ENCODE measurements around the gene BMPR1B. TPM values are rescaled to one million over a fixed set of nuclear protein-coding genes. Genes with fewer than 3 reads are reported as not detected.

BMPR1B gene
- total RNA-seq, 1 experiment from 2014 or later = not detected

DNA sequence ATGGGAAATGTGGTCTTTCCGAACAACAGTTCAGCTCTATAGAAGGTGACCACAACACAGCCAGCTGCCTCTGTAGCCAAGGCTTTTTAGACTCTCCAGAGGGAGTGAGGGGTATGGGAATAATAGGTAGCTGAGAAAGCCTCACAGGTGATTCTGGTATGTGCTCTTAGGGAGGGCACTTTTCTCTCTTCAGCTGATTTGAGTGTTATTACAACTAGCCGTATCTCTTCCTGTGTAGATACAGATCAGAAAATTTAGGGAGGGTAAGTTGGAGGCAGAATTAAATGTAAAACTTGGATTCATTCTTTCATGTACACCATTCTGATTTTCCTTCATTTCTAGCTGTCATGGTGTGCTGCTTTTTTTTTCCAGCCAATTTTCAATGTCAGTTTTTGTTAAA is 154.9 kb downstream of the BMPR1B start:
- no peak overlapping the region for H3K4me3 ChIP-seq (replicated peaks in 1 of 2; ENCODE audit: low read depth in 1 of 2, low read length in 2 of 2)
- no peak for ATAC-seq
- H3K9me3 ChIP-seq (ENCODE audit: control insufficient read depth in 1 of 2, insufficient read depth in 1 of 2, low read depth in 1 of 2, low read length in 2 of 2) = no peaks in the 10 kb centered on the region
- BruUV-seq (replicated peaks) = no TSS peak
- intact Hi-C loops (cut with micrococcal nuclease) = no loop called here
- ChIA-PET CTCF (no interaction called here), RAD21 (ENCODE audit: low non-redundant PET in 1 of 2, low total read pairs in 2 of 2, uncharacterized antibody in 2 of 2, unreplicated experiment in 2 of 2) (no interaction called here), POLR2A (no interaction called here)
- no peak for TF ChIP-seq TCF7L2 (IDR thresholded peaks at IDR 0.05; ENCODE audit: borderline replicate concordance, extremely low read depth, insufficient read depth, insufficient read length)
- no peak for TF ChIP-seq SP1 (IDR thresholded peaks at IDR 0.05; ENCODE audit: low read depth)
- TF ChIP-seq, protein P1, sequence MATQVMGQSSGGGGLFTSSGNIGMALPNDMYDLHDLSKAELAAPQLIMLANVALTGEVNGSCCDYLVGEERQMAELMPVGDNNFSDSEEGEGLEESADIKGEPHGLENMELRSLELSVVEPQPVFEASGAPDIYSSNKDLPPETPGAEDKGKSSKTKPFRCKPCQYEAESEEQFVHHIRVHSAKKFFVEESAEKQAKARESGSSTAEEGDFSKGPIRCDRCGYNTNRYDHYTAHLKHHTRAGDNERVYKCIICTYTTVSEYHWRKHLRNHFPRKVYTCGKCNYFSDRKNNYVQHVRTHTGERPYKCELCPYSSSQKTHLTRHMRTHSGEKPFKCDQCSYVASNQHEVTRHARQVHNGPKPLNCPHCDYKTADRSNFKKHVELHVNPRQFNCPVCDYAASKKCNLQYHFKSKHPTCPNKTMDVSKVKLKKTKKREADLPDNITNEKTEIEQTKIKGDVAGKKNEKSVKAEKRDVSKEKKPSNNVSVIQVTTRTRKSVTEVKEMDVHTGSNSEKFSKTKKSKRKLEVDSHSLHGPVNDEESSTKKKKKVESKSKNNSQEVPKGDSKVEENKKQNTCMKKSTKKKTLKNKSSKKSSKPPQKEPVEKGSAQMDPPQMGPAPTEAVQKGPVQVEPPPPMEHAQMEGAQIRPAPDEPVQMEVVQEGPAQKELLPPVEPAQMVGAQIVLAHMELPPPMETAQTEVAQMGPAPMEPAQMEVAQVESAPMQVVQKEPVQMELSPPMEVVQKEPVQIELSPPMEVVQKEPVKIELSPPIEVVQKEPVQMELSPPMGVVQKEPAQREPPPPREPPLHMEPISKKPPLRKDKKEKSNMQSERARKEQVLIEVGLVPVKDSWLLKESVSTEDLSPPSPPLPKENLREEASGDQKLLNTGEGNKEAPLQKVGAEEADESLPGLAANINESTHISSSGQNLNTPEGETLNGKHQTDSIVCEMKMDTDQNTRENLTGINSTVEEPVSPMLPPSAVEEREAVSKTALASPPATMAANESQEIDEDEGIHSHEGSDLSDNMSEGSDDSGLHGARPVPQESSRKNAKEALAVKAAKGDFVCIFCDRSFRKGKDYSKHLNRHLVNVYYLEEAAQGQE (IDR thresholded peaks at IDR 0.05; ENCODE audit: low read depth) = no peak
- no peak for TF ChIP-seq CEBPB (IDR thresholded peaks at IDR 0.05; ENCODE audit: low read depth)
- TF ChIP-seq, protein P2, sequence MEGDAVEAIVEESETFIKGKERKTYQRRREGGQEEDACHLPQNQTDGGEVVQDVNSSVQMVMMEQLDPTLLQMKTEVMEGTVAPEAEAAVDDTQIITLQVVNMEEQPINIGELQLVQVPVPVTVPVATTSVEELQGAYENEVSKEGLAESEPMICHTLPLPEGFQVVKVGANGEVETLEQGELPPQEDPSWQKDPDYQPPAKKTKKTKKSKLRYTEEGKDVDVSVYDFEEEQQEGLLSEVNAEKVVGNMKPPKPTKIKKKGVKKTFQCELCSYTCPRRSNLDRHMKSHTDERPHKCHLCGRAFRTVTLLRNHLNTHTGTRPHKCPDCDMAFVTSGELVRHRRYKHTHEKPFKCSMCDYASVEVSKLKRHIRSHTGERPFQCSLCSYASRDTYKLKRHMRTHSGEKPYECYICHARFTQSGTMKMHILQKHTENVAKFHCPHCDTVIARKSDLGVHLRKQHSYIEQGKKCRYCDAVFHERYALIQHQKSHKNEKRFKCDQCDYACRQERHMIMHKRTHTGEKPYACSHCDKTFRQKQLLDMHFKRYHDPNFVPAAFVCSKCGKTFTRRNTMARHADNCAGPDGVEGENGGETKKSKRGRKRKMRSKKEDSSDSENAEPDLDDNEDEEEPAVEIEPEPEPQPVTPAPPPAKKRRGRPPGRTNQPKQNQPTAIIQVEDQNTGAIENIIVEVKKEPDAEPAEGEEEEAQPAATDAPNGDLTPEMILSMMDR (IDR thresholded peaks at IDR 0.05 in 2 of 3, conservative IDR thresholded peaks at IDR 0.05 in 1 of 3; ENCODE audit: borderline replicate concordance in 1 of 3, insufficient read depth in 1 of 3, low read depth in 2 of 3, low read length in 2 of 3) = no peak
- TF ChIP-seq FOSL1 (IDR thresholded peaks at IDR 0.05; ENCODE audit: low read depth) = no peak
- no peak for TF ChIP-seq JUND (IDR thresholded peaks at IDR 0.05)
- TF ChIP-seq RAD21 (IDR thresholded peaks at IDR 0.05; ENCODE audit: low read depth) = no peak
- TF ChIP-seq, protein P3, sequence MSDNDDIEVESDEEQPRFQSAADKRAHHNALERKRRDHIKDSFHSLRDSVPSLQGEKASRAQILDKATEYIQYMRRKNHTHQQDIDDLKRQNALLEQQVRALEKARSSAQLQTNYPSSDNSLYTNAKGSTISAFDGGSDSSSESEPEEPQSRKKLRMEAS (IDR thresholded peaks at IDR 0.05) = no peak
- TF ChIP-seq ELF1 (IDR thresholded peaks at IDR 0.05; ENCODE audit: borderline replicate concordance, low read depth) = no peak
- no peak for TF ChIP-seq ZNF274 (IDR thresholded peaks at IDR 0.05; ENCODE audit: low read depth, low read length)
- no peak for TF ChIP-seq POLR2A (IDR thresholded peaks at IDR 0.05; ENCODE audit: borderline replicate concordance, extremely low read depth, insufficient read depth, insufficient read length)
- TF ChIP-seq POLR2AphosphoS5 (IDR thresholded peaks at IDR 0.05; ENCODE audit: low read depth, low read length) = no peak
- DNase-seq (ENCODE audit: low read depth, low spot score) = no peak
- no peak overlapping the region for H2AFZ ChIP-seq (ENCODE audit: low read depth, low read length, poor library complexity, severe bottlenecking)
- H3K79me2 ChIP-seq (ENCODE audit: insufficient read depth, low read length) = no peaks in the 10 kb centered on the region
- no peaks in the 10 kb centered on the region for H4K20me1 ChIP-seq (ENCODE audit: insufficient read depth)
- H3K4me2 ChIP-seq (ENCODE audit: low read length) = no peak overlapping the region
- no peaks in the 10 kb centered on the region for H3K4me1 ChIP-seq (ENCODE audit: control insufficient read depth in 1 of 2, insufficient read depth in 2 of 2, low read length in 2 of 2)
- no peak overlapping the region for H3K9ac ChIP-seq (ENCODE audit: low read length)
- H3K27me3 ChIP-seq (ENCODE audit: insufficient read depth, low read length) = no peaks in the 10 kb centered on the region
- H3K36me3 ChIP-seq (ENCODE audit: control insufficient read depth in 1 of 2, insufficient read depth in 2 of 2, low read length in 2 of 2) = no peaks in the 10 kb centered on the region
- H3K27ac ChIP-seq (ENCODE audit: low read depth, low read length) = no peak overlapping the region
- no peaks in the 10 kb centered on the region for H3K9me2 ChIP-seq (ENCODE audit: insufficient read depth)

All from HCT116 (cell line).